PC-9 (cell line): ENCODE results near the gene ZSCAN12.

Experiments
- CTCF ChIP-seq: fragments of 200-600 bp; sonication (generic); conservative IDR thresholded peaks from 2 replicates; pipeline ENCODE4 v1.6.1; 2017; ENCODE audit warnings: mixed run types, antibody characterized with exemption, mild to moderate bottlenecking, moderate library complexity
- EZH2 ChIP-seq: fragments of 200-600 bp; sonication (generic); IDR thresholded peaks from 2 replicates; pipeline ENCODE4 v1.8.0; 2017; ENCODE audit warnings: antibody characterized with exemption, low read depth

- no peak for TF ChIP-seq EZH2
- no peak for TF ChIP-seq CTCF
These were observed 49.5 kb upstream of the ZSCAN12 start for GRCh38 chr6:28449056-28449455.
